Measurements from ENCODE around the gene SLAMF1. TPM values are rescaled to one million over a fixed set of nuclear protein-coding genes. Genes with fewer than 3 reads are reported as not detected.

Gene SLAMF1
- total and polyA plus RNA-seq, 2 experiments from 2014 or later, result not detected

DNA sequence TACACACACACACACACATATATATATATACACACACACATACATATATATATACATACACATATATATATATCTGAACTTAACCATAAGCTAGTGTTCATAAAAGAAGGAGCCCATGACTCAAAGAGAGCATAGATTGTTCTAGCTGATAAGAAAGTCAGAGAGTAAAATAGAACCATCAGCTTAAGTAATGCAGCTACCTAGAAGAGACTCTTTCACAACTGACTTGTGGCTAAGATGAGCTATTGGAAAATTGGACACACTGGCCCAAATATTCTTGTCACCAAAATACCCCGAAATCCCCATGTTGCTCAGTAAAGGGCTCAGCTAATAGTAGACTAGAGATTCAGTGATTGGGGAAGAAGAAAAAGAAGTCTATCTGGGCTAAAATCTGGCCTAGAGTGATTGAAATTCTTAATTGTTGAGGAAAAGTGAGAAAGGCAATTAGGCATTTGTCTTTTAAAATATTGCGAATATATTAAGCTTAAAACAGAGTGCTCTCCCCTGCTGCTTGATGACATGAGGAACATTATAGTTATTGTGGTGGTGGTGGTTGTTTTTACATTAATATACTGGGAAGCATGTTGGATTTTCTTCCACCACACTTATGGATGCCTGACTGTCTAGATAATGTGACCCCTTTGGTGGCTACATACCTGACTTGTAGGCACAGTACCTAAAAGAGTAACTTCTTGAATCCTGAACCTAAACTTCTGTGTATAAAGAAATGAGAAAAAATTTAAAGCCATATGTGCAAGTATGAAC lies 6.3 kb downstream of the SLAMF1 start:
- H3K79me2 ChIP-seq (replicated peaks; ENCODE audit: insufficient read depth), result no peaks in the 10 kb centered on the region
- no peak overlapping the region for H3K27ac ChIP-seq (ENCODE audit: low read depth)
- ATAC-seq (no peak), DNase-seq (ENCODE audit: low spot score) (no peak)
- no peaks in the 10 kb centered on the region for H3K27me3 ChIP-seq (ENCODE audit: insufficient read depth)
- Mint-ChIP-seq H3K4me3 (no peak overlapping the region), H3K27ac (no peak overlapping the region), H3K36me3 (ENCODE audit: low read depth) (no peaks in the 10 kb centered on the region), H3K9me3 (no peaks in the 10 kb centered on the region), H3K4me1 (peaks cover 20% of the 10 kb centered on the region), H3K27me3 (ENCODE audit: insufficient read depth, low read depth, poor library complexity) (peaks cover 5% of the 10 kb centered on the region)
- H2AFZ ChIP-seq, result no peak overlapping the region
- no peaks in the 10 kb centered on the region for H3F3A ChIP-seq (replicated peaks; ENCODE audit: low read depth)
- TF ChIP-seq EZH2phosphoT487 (IDR thresholded peaks at IDR 0.05; ENCODE audit: unreplicated experiment), result no peak
- no peak for TF ChIP-seq CTCF (conservative IDR thresholded peaks at IDR 0.05; ENCODE audit: low read depth in 2 of 2)
- TF ChIP-seq, protein P1, sequence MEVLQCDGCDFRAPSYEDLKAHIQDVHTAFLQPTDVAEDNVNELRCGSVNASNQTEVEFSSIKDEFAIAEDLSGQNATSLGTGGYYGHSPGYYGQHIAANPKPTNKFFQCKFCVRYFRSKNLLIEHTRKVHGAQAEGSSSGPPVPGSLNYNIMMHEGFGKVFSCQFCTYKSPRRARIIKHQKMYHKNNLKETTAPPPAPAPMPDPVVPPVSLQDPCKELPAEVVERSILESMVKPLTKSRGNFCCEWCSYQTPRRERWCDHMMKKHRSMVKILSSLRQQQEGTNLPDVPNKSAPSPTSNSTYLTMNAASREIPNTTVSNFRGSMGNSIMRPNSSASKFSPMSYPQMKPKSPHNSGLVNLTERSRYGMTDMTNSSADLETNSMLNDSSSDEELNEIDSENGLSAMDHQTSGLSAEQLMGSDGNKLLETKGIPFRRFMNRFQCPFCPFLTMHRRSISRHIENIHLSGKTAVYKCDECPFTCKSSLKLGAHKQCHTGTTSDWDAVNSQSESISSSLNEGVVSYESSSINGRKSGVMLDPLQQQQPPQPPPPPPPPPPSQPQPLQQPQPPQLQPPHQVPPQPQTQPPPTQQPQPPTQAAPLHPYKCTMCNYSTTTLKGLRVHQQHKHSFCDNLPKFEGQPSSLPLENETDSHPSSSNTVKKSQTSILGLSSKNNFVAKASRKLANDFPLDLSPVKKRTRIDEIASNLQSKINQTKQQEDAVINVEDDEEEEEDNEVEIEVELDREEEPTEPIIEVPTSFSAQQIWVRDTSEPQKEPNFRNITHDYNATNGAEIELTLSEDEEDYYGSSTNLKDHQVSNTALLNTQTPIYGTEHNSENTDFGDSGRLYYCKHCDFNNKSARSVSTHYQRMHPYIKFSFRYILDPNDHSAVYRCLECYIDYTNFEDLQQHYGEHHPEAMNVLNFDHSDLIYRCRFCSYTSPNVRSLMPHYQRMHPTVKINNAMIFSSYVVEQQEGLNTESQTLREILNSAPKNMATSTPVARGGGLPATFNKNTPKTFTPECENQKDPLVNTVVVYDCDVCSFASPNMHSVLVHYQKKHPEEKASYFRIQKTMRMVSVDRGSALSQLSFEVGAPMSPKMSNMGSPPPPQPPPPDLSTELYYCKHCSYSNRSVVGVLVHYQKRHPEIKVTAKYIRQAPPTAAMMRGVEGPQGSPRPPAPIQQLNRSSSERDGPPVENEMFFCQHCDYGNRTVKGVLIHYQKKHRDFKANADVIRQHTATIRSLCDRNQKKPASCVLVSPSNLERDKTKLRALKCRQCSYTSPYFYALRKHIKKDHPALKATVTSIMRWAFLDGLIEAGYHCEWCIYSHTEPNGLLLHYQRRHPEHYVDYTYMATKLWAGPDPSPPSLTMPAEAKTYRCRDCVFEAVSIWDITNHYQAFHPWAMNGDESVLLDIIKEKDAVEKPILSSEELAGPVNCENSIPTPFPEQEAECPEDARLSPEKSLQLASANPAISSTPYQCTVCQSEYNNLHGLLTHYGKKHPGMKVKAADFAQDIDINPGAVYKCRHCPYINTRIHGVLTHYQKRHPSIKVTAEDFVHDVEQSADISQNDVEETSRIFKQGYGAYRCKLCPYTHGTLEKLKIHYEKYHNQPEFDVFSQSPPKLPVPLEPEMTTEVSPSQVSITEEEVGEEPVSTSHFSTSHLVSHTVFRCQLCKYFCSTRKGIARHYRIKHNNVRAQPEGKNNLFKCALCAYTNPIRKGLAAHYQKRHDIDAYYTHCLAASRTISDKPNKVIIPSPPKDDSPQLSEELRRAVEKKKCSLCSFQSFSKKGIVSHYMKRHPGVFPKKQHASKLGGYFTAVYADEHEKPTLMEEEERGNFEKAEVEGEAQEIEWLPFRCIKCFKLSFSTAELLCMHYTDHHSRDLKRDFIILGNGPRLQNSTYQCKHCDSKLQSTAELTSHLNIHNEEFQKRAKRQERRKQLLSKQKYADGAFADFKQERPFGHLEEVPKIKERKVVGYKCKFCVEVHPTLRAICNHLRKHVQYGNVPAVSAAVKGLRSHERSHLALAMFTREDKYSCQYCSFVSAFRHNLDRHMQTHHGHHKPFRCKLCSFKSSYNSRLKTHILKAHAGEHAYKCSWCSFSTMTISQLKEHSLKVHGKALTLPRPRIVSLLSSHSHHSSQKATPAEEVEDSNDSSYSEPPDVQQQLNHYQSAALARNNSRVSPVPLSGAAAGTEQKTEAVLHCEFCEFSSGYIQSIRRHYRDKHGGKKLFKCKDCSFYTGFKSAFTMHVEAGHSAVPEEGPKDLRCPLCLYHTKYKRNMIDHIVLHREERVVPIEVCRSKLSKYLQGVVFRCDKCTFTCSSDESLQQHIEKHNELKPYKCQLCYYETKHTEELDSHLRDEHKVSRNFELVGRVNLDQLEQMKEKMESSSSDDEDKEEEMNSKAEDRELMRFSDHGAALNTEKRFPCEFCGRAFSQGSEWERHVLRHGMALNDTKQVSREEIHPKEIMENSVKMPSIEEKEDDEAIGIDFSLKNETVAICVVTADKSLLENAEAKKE (CRISPR knock-in tag; IDR thresholded peaks at IDR 0.05), result no peak
- no peak for TF ChIP-seq JUNB (IDR thresholded peaks at IDR 0.05; ENCODE audit: unreplicated experiment)
- TF ChIP-seq EZH2 (IDR thresholded peaks at IDR 0.05; ENCODE audit: low read depth, unreplicated experiment), result no peak
- no peak for TF ChIP-seq ZNF331 (CRISPR knock-in tag; IDR thresholded peaks at IDR 0.05; ENCODE audit: low read depth)
- no peak for TF ChIP-seq ZNF114 (CRISPR knock-in tag; IDR thresholded peaks at IDR 0.05)
- no peak for TF ChIP-seq NANOG (IDR thresholded peaks at IDR 0.05; ENCODE audit: borderline replicate concordance)
- no peak for TF ChIP-seq STAT1 (IDR thresholded peaks at IDR 0.05; ENCODE audit: unreplicated experiment)
- no peak for TF ChIP-seq POLR2AphosphoS5 (IDR thresholded peaks at IDR 0.05; ENCODE audit: low read depth)
- TF ChIP-seq, protein P2, sequence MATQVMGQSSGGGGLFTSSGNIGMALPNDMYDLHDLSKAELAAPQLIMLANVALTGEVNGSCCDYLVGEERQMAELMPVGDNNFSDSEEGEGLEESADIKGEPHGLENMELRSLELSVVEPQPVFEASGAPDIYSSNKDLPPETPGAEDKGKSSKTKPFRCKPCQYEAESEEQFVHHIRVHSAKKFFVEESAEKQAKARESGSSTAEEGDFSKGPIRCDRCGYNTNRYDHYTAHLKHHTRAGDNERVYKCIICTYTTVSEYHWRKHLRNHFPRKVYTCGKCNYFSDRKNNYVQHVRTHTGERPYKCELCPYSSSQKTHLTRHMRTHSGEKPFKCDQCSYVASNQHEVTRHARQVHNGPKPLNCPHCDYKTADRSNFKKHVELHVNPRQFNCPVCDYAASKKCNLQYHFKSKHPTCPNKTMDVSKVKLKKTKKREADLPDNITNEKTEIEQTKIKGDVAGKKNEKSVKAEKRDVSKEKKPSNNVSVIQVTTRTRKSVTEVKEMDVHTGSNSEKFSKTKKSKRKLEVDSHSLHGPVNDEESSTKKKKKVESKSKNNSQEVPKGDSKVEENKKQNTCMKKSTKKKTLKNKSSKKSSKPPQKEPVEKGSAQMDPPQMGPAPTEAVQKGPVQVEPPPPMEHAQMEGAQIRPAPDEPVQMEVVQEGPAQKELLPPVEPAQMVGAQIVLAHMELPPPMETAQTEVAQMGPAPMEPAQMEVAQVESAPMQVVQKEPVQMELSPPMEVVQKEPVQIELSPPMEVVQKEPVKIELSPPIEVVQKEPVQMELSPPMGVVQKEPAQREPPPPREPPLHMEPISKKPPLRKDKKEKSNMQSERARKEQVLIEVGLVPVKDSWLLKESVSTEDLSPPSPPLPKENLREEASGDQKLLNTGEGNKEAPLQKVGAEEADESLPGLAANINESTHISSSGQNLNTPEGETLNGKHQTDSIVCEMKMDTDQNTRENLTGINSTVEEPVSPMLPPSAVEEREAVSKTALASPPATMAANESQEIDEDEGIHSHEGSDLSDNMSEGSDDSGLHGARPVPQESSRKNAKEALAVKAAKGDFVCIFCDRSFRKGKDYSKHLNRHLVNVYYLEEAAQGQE (IDR thresholded peaks at IDR 0.05; ENCODE audit: unreplicated experiment), result no peak
- no peaks in the 10 kb centered on the region for H4K20me1 ChIP-seq (replicated peaks; ENCODE audit: insufficient read depth)
- H3K36me3 ChIP-seq (ENCODE audit: insufficient read depth), result no peaks in the 10 kb centered on the region
- H3K9me2 ChIP-seq (ENCODE audit: insufficient read depth), result peaks cover 9% of the 10 kb centered on the region; the same call in 1 of the 2 replicates
- no peak overlapping the region for H3K4me3 ChIP-seq
- H3K4me2 ChIP-seq, result no peak overlapping the region
- H3K4me1 ChIP-seq (ENCODE audit: insufficient read depth), result peaks cover 9% of the 10 kb centered on the region

Data from GM23338 (cell line).